Neural crest cell (in vitro differentiated cells): ENCODE measurements around the gene PVR. TPM values are rescaled to one million over a fixed set of nuclear protein-coding genes. Genes with fewer than 3 reads are reported as not detected.

ENCODE experiments used
- DNase-seq: peaks from one replicate; pipeline ENCODE4 v3.0.0; 2021; ENCODE audit warnings: low read depth, mixed read lengths, low spot score
- H3K27ac Mint-ChIP-seq: one replicate; pipeline ENCODE4 v1.8.0; 2021; ENCODE audit warnings: mild to moderate bottlenecking, mixed read lengths; ENCODE audit not compliant: unreplicated experiment
- H3K27me3 Mint-ChIP-seq: 2 replicates; pipeline ENCODE4 v1.8.0; 2021; ENCODE audit warnings: low read depth, mild to moderate bottlenecking, mixed read lengths
- H3K36me3 Mint-ChIP-seq: 2 replicates; pipeline ENCODE4 v1.8.0; 2021; ENCODE audit warnings: low read depth, mild to moderate bottlenecking, mixed read lengths
- H3K4me1 Mint-ChIP-seq: 2 replicates; pipeline ENCODE4 v1.8.0; 2021; ENCODE audit warnings: mixed read lengths
- H3K4me3 Mint-ChIP-seq: one replicate; pipeline ENCODE4 v1.8.0; 2021; ENCODE audit warnings: mild to moderate bottlenecking, mixed read lengths
- H3K9me3 Mint-ChIP-seq: 2 replicates; pipeline ENCODE4 v1.8.0; 2021; ENCODE audit warnings: mixed read lengths
- CTCF ChIP-seq: fragments of 200-600 bp; sonication (generic); conservative IDR thresholded peaks from 2 replicates; pipeline ENCODE4 v1.5.0; 2021; ENCODE audit warnings: antibody characterized with exemption, mild to moderate bottlenecking
- total RNA-seq: library from RNA; stranded (reverse); gene quantifications from 2 replicates; pipeline ENCODE4 v1.2.1, GENCODE V29; 2021

Gene PVR
- total RNA-seq, 1 donor from 2014 or later = 20.4 TPM

GRCh38 chr19:44658069-44658733 lies 14.5 kb downstream of the PVR start:
- peaks cover 18% of the 10 kb centered on the region for H3K36me3 Mint-ChIP-seq

GRCh38 chr19:44660081-44660480 lies 16.4 kb downstream of the PVR start:
- TF ChIP-seq CTCF = no peak
- Mint-ChIP-seq H3K4me3 (no peak overlapping the region), H3K36me3 (peaks cover 16% of the 10 kb centered on the region), H3K9me3 (no peaks in the 10 kb centered on the region), H3K27ac (no peak overlapping the region), H3K4me1 (peaks cover 4% of the 10 kb centered on the region), H3K27me3 (no peaks in the 10 kb centered on the region)
- no peak for DNase-seq

More at GRCh38 chr19:44658069-44658733, 14.5 kb downstream of the PVR start:
- H3K9me3 Mint-ChIP-seq = no peaks in the 10 kb centered on the region
- peaks cover 4% of the 10 kb centered on the region for H3K4me1 Mint-ChIP-seq
- TF ChIP-seq CTCF = no peak
- H3K27ac Mint-ChIP-seq = no peak overlapping the region
- H3K4me3 Mint-ChIP-seq = no peak overlapping the region
- no peak for DNase-seq
- H3K27me3 Mint-ChIP-seq = no peaks in the 10 kb centered on the region

GRCh38 chr19:44661205-44661604 lies 17.5 kb downstream of the PVR start:
- H3K27ac Mint-ChIP-seq = no peak overlapping the region
- no peaks in the 10 kb centered on the region for H3K9me3 Mint-ChIP-seq
- peaks cover 4% of the 10 kb centered on the region for H3K4me1 Mint-ChIP-seq
- no peak overlapping the region for H3K4me3 Mint-ChIP-seq
- no peak for TF ChIP-seq CTCF
- peaks cover 16% of the 10 kb centered on the region for H3K36me3 Mint-ChIP-seq
- no peaks in the 10 kb centered on the region for H3K27me3 Mint-ChIP-seq
- DNase-seq = no peak

- no peaks in the 10 kb centered on the region for H3K9me3 Mint-ChIP-seq
- no peak overlapping the region for H3K4me3 Mint-ChIP-seq
- no peaks in the 10 kb centered on the region for H3K27me3 Mint-ChIP-seq
- H3K36me3 Mint-ChIP-seq = peaks cover 16% of the 10 kb centered on the region
- H3K27ac Mint-ChIP-seq = no peak overlapping the region
- DNase-seq = no peak
- no peak for TF ChIP-seq CTCF
- H3K4me1 Mint-ChIP-seq = peaks cover 3% of the 10 kb centered on the region
Observed at GRCh38 chr19:44661904-44662303, 18.2 kb downstream of the PVR start.

GRCh38 chr19:44662691-44663385 lies 19.1 kb downstream of the PVR start:
- H3K27ac Mint-ChIP-seq = peak overlapping the region; percentile 27
- no peaks in the 10 kb centered on the region for H3K4me1 Mint-ChIP-seq
- peaks cover 9% of the 10 kb centered on the region for H3K36me3 Mint-ChIP-seq
- no peaks in the 10 kb centered on the region for H3K9me3 Mint-ChIP-seq
- TF ChIP-seq CTCF = no peak
- no peak overlapping the region for H3K4me3 Mint-ChIP-seq
- no peaks in the 10 kb centered on the region for H3K27me3 Mint-ChIP-seq
- no peak for DNase-seq
